ENCODE results near the gene RAB33A.
A peak's percentile ranks its signal among the peaks of the same experiment; 100 is the strongest.

The RAB33A gene

DNA sequence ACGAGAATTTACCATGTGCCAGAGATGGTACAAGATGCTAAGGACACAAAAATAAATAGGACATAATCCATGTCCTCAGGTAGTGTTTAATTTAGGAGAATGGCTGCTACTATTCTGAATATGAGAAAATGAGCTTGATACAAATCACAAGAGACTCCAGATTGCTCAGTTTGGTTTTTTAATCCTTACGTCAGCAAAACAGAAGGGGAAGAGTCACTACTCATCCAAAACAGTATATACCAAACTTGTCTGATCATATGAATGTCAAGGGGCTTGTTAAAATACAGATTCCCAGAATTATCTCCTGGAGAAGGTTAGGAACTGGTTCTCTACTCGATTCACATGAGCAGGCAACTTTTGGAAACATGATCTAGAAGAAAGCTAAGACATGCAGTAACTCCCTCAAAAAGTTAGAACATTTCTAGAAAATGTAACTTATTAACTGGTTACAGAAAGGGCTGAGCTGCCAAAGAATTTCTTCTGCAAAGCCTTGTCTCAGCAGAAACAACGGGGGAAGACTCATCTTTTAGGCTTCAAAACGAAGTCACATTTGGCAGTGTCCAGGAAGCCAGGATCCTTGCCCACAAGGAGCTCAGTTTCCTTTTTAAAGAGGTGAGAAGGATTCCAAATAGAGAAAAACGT, 9.5 kb upstream of the RAB33A start:
- no peak for DNase-seq (ENCODE audit: low read depth)
- TF ChIP-seq CTCF (IDR thresholded peaks at IDR 0.05; ENCODE audit: low read length, missing control alignments): no peak
- no peak overlapping the region for H3K4me3 ChIP-seq (replicated peaks; ENCODE audit: low read depth, low read length)

GRCh38 chrX:130163398-130163797, 8.4 kb upstream of the RAB33A start:
- DNase-seq (ENCODE audit: low read depth): no peak
- no peak for TF ChIP-seq CTCF (IDR thresholded peaks at IDR 0.05; ENCODE audit: low read length, missing control alignments)
- no peak overlapping the region for H3K4me3 ChIP-seq (replicated peaks; ENCODE audit: low read depth, low read length)

DNA sequence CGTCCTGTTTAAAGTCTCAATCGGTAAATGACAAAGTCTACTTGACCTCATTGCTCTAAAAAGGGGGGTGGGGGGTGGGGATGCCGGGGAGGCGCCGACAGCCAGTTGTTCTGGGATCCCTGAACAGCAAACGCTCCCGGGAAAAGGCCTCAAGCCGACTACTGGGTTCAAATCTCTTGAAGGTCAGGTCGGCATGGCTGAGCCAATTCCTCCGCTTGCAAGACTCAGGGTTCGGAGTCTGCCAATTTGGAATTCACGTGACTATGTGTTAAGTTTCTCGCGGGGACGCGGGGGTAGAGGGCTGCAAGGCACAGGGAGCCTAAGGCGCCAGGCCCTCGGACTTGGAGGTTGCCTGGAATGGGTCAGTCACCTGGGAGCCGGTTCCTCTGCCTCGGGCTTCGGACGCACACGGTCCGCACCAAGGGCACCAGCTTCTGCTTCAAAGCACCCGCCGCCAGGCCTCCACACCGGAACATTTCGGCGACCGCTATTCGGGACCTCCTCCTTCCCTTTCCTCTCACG, 6.5 kb upstream of the RAB33A start:
- no peak for TF ChIP-seq CTCF (IDR thresholded peaks at IDR 0.05; ENCODE audit: low read length, missing control alignments)
- no peak for DNase-seq (ENCODE audit: low read depth)
- peak overlapping the region; percentile 78 for H3K4me3 ChIP-seq (replicated peaks; ENCODE audit: low read depth, low read length)

DNA sequence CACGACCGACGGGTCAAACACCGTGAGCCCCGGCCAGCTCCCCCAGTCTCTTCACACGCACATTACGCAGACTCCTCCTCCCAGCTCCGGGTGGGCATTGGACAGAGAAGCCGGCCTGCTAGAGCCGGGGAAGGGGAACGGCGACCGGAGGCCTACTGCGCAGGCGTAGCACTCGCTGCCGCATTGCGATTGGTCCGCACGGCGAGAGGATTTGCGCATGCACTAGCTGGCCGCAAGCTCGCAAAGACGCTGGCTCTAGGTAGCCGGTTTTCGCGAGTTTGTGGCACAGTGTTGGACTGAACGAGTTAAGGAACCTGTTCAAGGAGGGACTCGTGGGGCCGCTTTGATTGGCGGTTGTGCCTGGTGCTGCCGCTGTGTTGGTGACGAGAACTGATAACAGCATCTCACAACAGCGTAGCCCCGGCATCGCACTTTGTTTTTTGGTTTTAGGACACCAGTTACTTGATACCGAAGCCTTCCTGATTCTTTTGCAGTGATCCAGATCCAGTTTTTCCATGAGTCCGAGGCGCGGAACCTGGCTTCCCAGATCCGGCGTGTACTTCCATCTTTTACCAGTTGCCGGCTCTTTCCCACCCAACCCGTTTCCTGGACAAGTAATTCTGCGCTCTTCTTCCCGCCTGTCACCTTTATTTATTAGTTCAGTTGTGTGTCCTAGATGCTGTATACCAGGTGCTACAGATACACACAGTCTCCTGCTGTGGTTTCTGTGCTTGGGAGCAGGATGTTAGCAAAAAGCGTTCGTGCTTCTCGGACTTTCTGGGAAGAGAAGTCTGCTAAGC, 5.9 kb upstream of the RAB33A start, which contains the start of gene AIFM1:
TSS of gene AIFM1 (minus strand) at position 139 of the 800 bp plus-strand sequence. CDS start 185 bp downstream, outside the sequence.
- peak within 1 kb of the TSS; percentile 78 for H3K4me3 ChIP-seq (replicated peaks; ENCODE audit: low read depth, low read length)
- TF ChIP-seq CTCF (IDR thresholded peaks at IDR 0.05; ENCODE audit: low read length, missing control alignments): no peak
- peak; percentile 97 for DNase-seq (ENCODE audit: low read depth)

DNA sequence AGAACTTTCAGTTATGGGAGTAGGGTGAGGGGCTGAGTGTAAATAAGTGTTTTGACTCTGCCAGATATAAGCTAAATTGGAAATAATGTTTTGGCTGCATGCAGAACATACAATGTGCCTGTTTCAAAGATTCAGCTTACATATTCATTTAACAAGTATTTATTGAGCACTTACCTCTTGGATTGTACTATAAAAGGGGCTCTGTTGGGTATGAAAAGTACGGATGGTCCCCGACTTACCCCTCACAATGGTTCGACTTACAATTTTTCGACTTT, 5.3 kb upstream of the RAB33A start:
- peak overlapping the region; percentile 78 for H3K4me3 ChIP-seq (replicated peaks; ENCODE audit: low read depth, low read length)
- no peak for TF ChIP-seq CTCF (IDR thresholded peaks at IDR 0.05; ENCODE audit: low read length, missing control alignments)
- DNase-seq (ENCODE audit: low read depth): no peak

- peak overlapping the region; percentile 78 for H3K4me3 ChIP-seq (replicated peaks; ENCODE audit: low read depth, low read length)
- TF ChIP-seq CTCF (IDR thresholded peaks at IDR 0.05; ENCODE audit: low read length, missing control alignments): no peak
- DNase-seq (ENCODE audit: low read depth): no peak
These were observed 4.7 kb upstream of the RAB33A start for GRCh38 chrX:130167040-130167439.
